A549 treated with AZD9567 at 1 μM for 4 hours (cell line): ENCODE data around the gene SLC35E4. TPM values are rescaled to one million over a fixed set of nuclear protein-coding genes. Genes with fewer than 3 reads are reported as not detected.

Experiments used
- total RNA-seq: library from RNA; stranded (reverse); fragments of 200-300 nt; extraction: Qiagen RNA extraction; gene quantifications from 5 replicates; pipeline ENCODE4 v1.2.3, GENCODE V29; 2022; ENCODE audit not compliant: insufficient read depth

Gene SLC35E4
- 5.3 to 7.7 TPM (median 7.1 TPM) in 5 replicates for total RNA-seq

GRCh38 chr22:30635273-30636225 is at the start of gene SLC35E4:
Gene SLC35E4, plus strand, starts transcription at chr22:30635781. Its CDS starts 670 bp downstream, at chr22:30636451.

GRCh38 chr22:30591588-30592359 is 43.8 kb upstream of the SLC35E4 start, which contains the start of gene PES1:
Gene PES1, minus strand, starts transcription at chr22:30591910. Its CDS starts 77 bp downstream, at chr22:30591833.

GRCh38 chr22:30606455-30607299 is 28.9 kb upstream of the SLC35E4 start, which contains the start of gene TCN2:
Gene TCN2, plus strand, starts transcription at chr22:30607174. Its CDS starts 158 bp downstream, at chr22:30607332.

GRCh38 chr22:30667494-30668385 is 32.2 kb downstream of the SLC35E4 start, which contains the start of gene DUSP18:
Gene DUSP18, minus strand, starts transcription at chr22:30667875. Its CDS starts 3,872 bp downstream, at chr22:30664003.

GRCh38 chr22:30694640-30695350 is 59.2 kb downstream of the SLC35E4 start, which contains the start of gene OSBP2:
Gene OSBP2, plus strand, starts transcription at chr22:30694874. Its CDS starts 36 bp downstream, at chr22:30694910.

Other genes starting within 250 kb of the SLC35E4 start
- gene RNF215, start 248.4 kb upstream of the SLC35E4 start, total RNA-seq, result 10.8 to 23.2 TPM (median 21.5 TPM) in 5 replicates
- 52.2 to 94.4 TPM (median 77.1 TPM) in 5 replicates for gene SEC14L2, start 238.8 kb upstream of the SLC35E4 start, total RNA-seq
- gene MTFP1, start 210.0 kb upstream of the SLC35E4 start, total RNA-seq, result 64.8 to 68.9 TPM (median 67.0 TPM) in 5 replicates
- not detected in 5 replicates for gene SEC14L3, start 163.8 kb upstream of the SLC35E4 start, total RNA-seq
- 4.9 to 6.1 TPM (median 5.5 TPM) in 5 replicates for gene SEC14L4, start 130.1 kb upstream of the SLC35E4 start, total RNA-seq
- gene SEC14L6, start 89.0 kb upstream of the SLC35E4 start, total RNA-seq, result not detected in 5 replicates
- gene GAL3ST1, start 61.1 kb upstream of the SLC35E4 start, total RNA-seq, result 6.2 to 8.1 TPM (median 7.0 TPM) in 5 replicates
- gene PES1, start 43.9 kb upstream of the SLC35E4 start, total RNA-seq, result 100 to 140 TPM (median 106 TPM) in 5 replicates
- gene TCN2, start 28.6 kb upstream of the SLC35E4 start, total RNA-seq, result 4.1 to 5.1 TPM (median 4.5 TPM) in 5 replicates
- gene DUSP18, start 32.1 kb downstream of the SLC35E4 start, total RNA-seq, result 4.5 to 7.7 TPM (median 5.3 TPM) in 5 replicates
- 5.3 to 9.5 TPM (median 8.5 TPM) in 5 replicates for gene OSBP2, start 59.1 kb downstream of the SLC35E4 start, total RNA-seq